Brain microvascular endothelial cell (primary cell): ENCODE results near the gene ANTXRL.
"Not testable (repeated sequence)": the region's sequence is repeated elsewhere in the genome, so short reads cannot be mapped to it uniquely, and the experiment has no call there.

Experiments used
- DNase-seq: peaks from one replicate; pipeline ENCODE4 v3.0.0-alpha.2; 2020
- H3K27ac ChIP-seq: fragments of 250-450 bp; sonication (Bioruptor Pico); 2 replicates; pipeline ENCODE4 v1.5.1; 2020; ENCODE audit warnings: mild to moderate bottlenecking, moderate library complexity
- H3K27me3 ChIP-seq: fragments of 250-450 bp; sonication (Bioruptor Pico); replicated peaks from 2 replicates; pipeline ENCODE4 v1.5.1; 2020; ENCODE audit warnings: mild to moderate bottlenecking
- H3K36me3 ChIP-seq: fragments of 250-450 bp; sonication (Bioruptor Pico); replicated peaks from 2 replicates; pipeline ENCODE4 v1.5.1; 2020; ENCODE audit warnings: mild to moderate bottlenecking
- H3K4me3 ChIP-seq: 2 replicates; pipeline ENCODE4 v1.5.1; 2011; ENCODE audit warnings: low read depth, mild to moderate bottlenecking, control low read depth, low read length, moderate library complexity
- CTCF ChIP-seq: IDR thresholded peaks from 2 replicates; pipeline ENCODE4 v1.5.1; 2011; ENCODE audit warnings: low read depth, mild to moderate bottlenecking, moderate library complexity, low read length, control low read depth, inconsistent platforms; ENCODE audit errors: missing control alignments
- in situ Hi-C: cut with HindIII; loops from 2 replicates; pipeline ENCODE4 v1.10.0; 2017; ENCODE audit warnings: low sequenced_read_pairs, low pct_ligation_motif_present

Gene ANTXRL

GRCh38 chr10:46268076-46268881, 18.5 kb upstream of the ANTXRL start:
- in situ Hi-C loops = no loop called here
- Histone ChIP-seq H3K27me3 (no peaks in the 10 kb centered on the region), H3K27ac (no peak overlapping the region), H3K36me3 (no peaks in the 10 kb centered on the region), H3K4me3 (no peak overlapping the region)
- no peak for DNase-seq
- TF ChIP-seq CTCF = no peak

- in situ Hi-C loops, H3K36me3 ChIP-seq, H3K4me3 ChIP-seq, DNase-seq, H3K27ac ChIP-seq, H3K27me3 ChIP-seq: not testable (repeated sequence)
Observed at GRCh38 chr10:46269554-46270053, 17.2 kb upstream of the ANTXRL start.

GRCh38 chr10:46270086-46270811, 16.5 kb upstream of the ANTXRL start:
- Histone ChIP-seq H3K4me3 (no peak overlapping the region), H3K36me3 (no peaks in the 10 kb centered on the region), H3K27me3 (no peaks in the 10 kb centered on the region), H3K27ac (no peak overlapping the region)
- no peak for DNase-seq
- in situ Hi-C loops = no loop called here
- TF ChIP-seq CTCF = no peak

- H3K36me3 ChIP-seq, H3K27ac ChIP-seq, H3K4me3 ChIP-seq, H3K27me3 ChIP-seq, DNase-seq, in situ Hi-C loops: not testable (repeated sequence)
Observed at GRCh38 chr10:46270963-46271530, 15.8 kb upstream of the ANTXRL start.

GRCh38 chr10:46271795-46272499, 14.8 kb upstream of the ANTXRL start:
- H3K4me3 ChIP-seq, H3K27me3 ChIP-seq, DNase-seq, H3K36me3 ChIP-seq, H3K27ac ChIP-seq, in situ Hi-C loops: not testable (repeated sequence)

GRCh38 chr10:46272863-46273415, 13.9 kb upstream of the ANTXRL start:
- H3K27me3 ChIP-seq = no peaks in the 10 kb centered on the region
- H3K27ac ChIP-seq = no peak overlapping the region
- no peak for TF ChIP-seq CTCF
- H3K36me3 ChIP-seq = no peaks in the 10 kb centered on the region
- no peak for DNase-seq
- in situ Hi-C loops = no loop called here
- no peak overlapping the region for H3K4me3 ChIP-seq
